ENCODE measurements around the gene SHC3. TPM values are rescaled to one million over a fixed set of nuclear protein-coding genes. Genes with fewer than 3 reads are reported as not detected.

Gene SHC3
- total RNA-seq, 4 donors from 2014 or later = 0.51 to 3.5 (median 2.5) TPM

- H3K27me3 ChIP-seq = no peaks in the 10 kb centered on the region
- TF ChIP-seq POLR2A (IDR thresholded peaks at IDR 0.05) = peak; percentile 56 to 84
- peak in 2 of 4 experiments; percentile 4 to 30 for TF ChIP-seq CTCF (IDR thresholded peaks at IDR 0.05)
- DNase-seq = peak; percentile 70 to 79
These were observed 187.3 kb downstream of the SHC3 start, which contains the start of gene S1PR3 for GRCh38 chr9:88991066-88992034. Gene S1PR3, plus strand, starts transcription at chr9:88991468. Its CDS starts 9,733 bp downstream, at chr9:89001201.

GRCh38 chr9:88990729-88991065, 187.9 kb downstream of the SHC3 start:
- H3K4me1 ChIP-seq = peaks cover 0 to 3% of the 10 kb centered on the region in 2 donors
- no peaks in the 10 kb centered on the region for H3K27me3 ChIP-seq
- intact Hi-C loops (cut with DNase I; ENCODE audit: low total_unique reads) = no loop called here
- TF ChIP-seq CTCF (IDR thresholded peaks at IDR 0.05) = no peak
- no peak for TF ChIP-seq POLR2A (IDR thresholded peaks at IDR 0.05)
- no peak for DNase-seq
- H3K4me3 ChIP-seq = peak overlapping the region; percentile 46 to 60
- no peaks in the 10 kb centered on the region for H3K9me3 ChIP-seq
- peak overlapping the region; percentile 74 to 79 for H3K27ac ChIP-seq
- no peaks in the 10 kb centered on the region for H3K36me3 ChIP-seq

More at GRCh38 chr9:88991066-88992034, 187.3 kb downstream of the SHC3 start, which contains the start of gene S1PR3:
- intact Hi-C loops (cut with DNase I; ENCODE audit: low total_unique reads) = no loop called here
- H3K9me3 ChIP-seq = no peaks in the 10 kb centered on the region
- no peaks in the 10 kb centered on the region for H3K36me3 ChIP-seq
- H3K4me3 ChIP-seq = peak within 1 kb of the TSS; percentile 46 to 60
- peaks cover 0 to 3% of the 10 kb centered on the region in 2 donors for H3K4me1 ChIP-seq
- H3K27ac ChIP-seq = peak within 1 kb of the TSS; percentile 74 to 79

- H3K4me3 ChIP-seq = no peak overlapping the region
- intact Hi-C loops (cut with DNase I; ENCODE audit: low total_unique reads) = no loop called here
- DNase-seq = peak in 1 of 2 donors; percentile 14
- no peaks in the 10 kb centered on the region for H3K9me3 ChIP-seq
- no peaks in the 10 kb centered on the region for H3K27me3 ChIP-seq
- peak overlapping the region; percentile 74 to 79 for H3K27ac ChIP-seq
- peaks cover 0 to 3% of the 10 kb centered on the region in 2 donors for H3K4me1 ChIP-seq
- TF ChIP-seq CTCF (IDR thresholded peaks at IDR 0.05) = no peak
- H3K36me3 ChIP-seq = no peaks in the 10 kb centered on the region
These were observed 188.4 kb downstream of the SHC3 start for GRCh38 chr9:88990041-88990728.

GRCh38 chr9:88988796-88989641, 189.6 kb downstream of the SHC3 start:
- TF ChIP-seq POLR2A (IDR thresholded peaks at IDR 0.05) = no peak
- no peak for TF ChIP-seq CTCF (IDR thresholded peaks at IDR 0.05)
- Histone ChIP-seq H3K27ac (peak overlapping the region; percentile 32 to 66), H3K27me3 (no peaks in the 10 kb centered on the region), H3K4me3 (no peak overlapping the region), H3K9me3 (no peaks in the 10 kb centered on the region), H3K4me1 (peaks cover 0 to 3% of the 10 kb centered on the region in 2 donors), H3K36me3 (no peaks in the 10 kb centered on the region)
- peak in 1 of 2 donors; percentile 30 for DNase-seq
- intact Hi-C loops (cut with DNase I; ENCODE audit: low total_unique reads) = no loop called here
